ENCODE results near the gene LAMC3.

LAMC3 gene

GRCh38 chr9:131043646-131044045 is 34.7 kb downstream of the LAMC3 start:
- peaks cover 2 to 15% (median 14%) of the 10 kb centered on the region in 4 experiments for H3K4me1 ChIP-seq (ENCODE audit: control extremely low read depth in 1 of 4, control insufficient read depth in 4 of 4, insufficient read depth in 4 of 4, low read length in 3 of 4)
- H3K27me3 ChIP-seq (replicated peaks in 2 of 5; ENCODE audit: control insufficient read depth in 4 of 5, insufficient read depth in 5 of 5, low read length in 4 of 5): no peaks in the 10 kb centered on the region
- POLR2A ChIA-PET: interaction anchor here (0.6 kb wide), 1 partner anchor 65 kb away, joined by 4 read pairs; no protein-coding TSS in a partner anchor
- H3K4me3 ChIP-seq (ENCODE audit: control insufficient read depth in 1 of 7, extremely low read depth in 1 of 7, insufficient read depth in 4 of 7, low read depth in 2 of 7, low read length in 6 of 7): no peak overlapping the region
- no peak overlapping the region for H3K27ac ChIP-seq (ENCODE audit: insufficient read depth in 1 of 2, low read depth in 1 of 2, low read length in 2 of 2, poor library complexity in 1 of 2, severe bottlenecking in 2 of 2)
- no peak for DNase-seq
- CTCF ChIA-PET: interaction anchor here (0.9 to 2.0 kb wide), 4 partner anchors 24 to 177 kb away, joined by 3 to 10 read pairs (median 4); no protein-coding TSS in a partner anchor
- WGBS (ENCODE audit: insufficient coverage): no CpG with 5 or more reads among the region's 6 CpGs
- no peaks in the 10 kb centered on the region for H3K36me3 ChIP-seq (ENCODE audit: control insufficient read depth in 4 of 4, insufficient read depth in 4 of 4, low read length in 3 of 4)
- H3K9me3 ChIP-seq (ENCODE audit: control extremely low read depth in 1 of 5, control insufficient read depth in 4 of 5, insufficient read depth in 2 of 5, low read depth in 1 of 5, low read length in 4 of 5): no peaks in the 10 kb centered on the region

GRCh38 chr9:131045300-131046092 is 36.5 kb downstream of the LAMC3 start:
- CTCF ChIA-PET: interaction anchor here (0.8 to 2.5 kb wide), 20 partner anchors 8 to 992 kb away, joined by 3 to 19 read pairs (median 5); no protein-coding TSS in a partner anchor
- Histone ChIP-seq H3K36me3 (ENCODE audit: control insufficient read depth in 4 of 4, insufficient read depth in 4 of 4, low read length in 3 of 4) (no peaks in the 10 kb centered on the region), H3K9me3 (ENCODE audit: control extremely low read depth in 1 of 5, control insufficient read depth in 4 of 5, insufficient read depth in 2 of 5, low read depth in 1 of 5, low read length in 4 of 5) (no peaks in the 10 kb centered on the region), H3K27me3 (replicated peaks in 2 of 5; ENCODE audit: control insufficient read depth in 4 of 5, insufficient read depth in 5 of 5, low read length in 4 of 5) (no peaks in the 10 kb centered on the region), H3K4me3 (ENCODE audit: control insufficient read depth in 1 of 7, extremely low read depth in 1 of 7, insufficient read depth in 4 of 7, low read depth in 2 of 7, low read length in 6 of 7) (no peak overlapping the region), H3K4me1 (ENCODE audit: control extremely low read depth in 1 of 4, control insufficient read depth in 4 of 4, insufficient read depth in 4 of 4, low read length in 3 of 4) (peaks cover 2 to 18% (median 16%) of the 10 kb centered on the region in 4 experiments), H3K27ac (ENCODE audit: insufficient read depth in 1 of 2, low read depth in 1 of 2, low read length in 2 of 2, poor library complexity in 1 of 2, severe bottlenecking in 2 of 2) (no peak overlapping the region)
- 75% methylated on average over 11 of the region's 16 CpGs for WGBS (ENCODE audit: insufficient coverage)
- POLR2A ChIA-PET: no interaction called here
- DNase-seq: peak in 2 of 3 donors; percentile 30 to 47

- POLR2A ChIA-PET: no interaction called here
- CTCF ChIA-PET: interaction anchor here (0.7 to 2.5 kb wide), 28 partner anchors 8 to 991 kb away, joined by 3 to 19 read pairs (median 4); partner anchors contain the start of gene LAMC3
- Histone ChIP-seq H3K4me3 (ENCODE audit: control insufficient read depth in 1 of 7, extremely low read depth in 1 of 7, insufficient read depth in 4 of 7, low read depth in 2 of 7, low read length in 6 of 7) (no peak overlapping the region), H3K36me3 (ENCODE audit: control insufficient read depth in 4 of 4, insufficient read depth in 4 of 4, low read length in 3 of 4) (no peaks in the 10 kb centered on the region), H3K4me1 (ENCODE audit: control extremely low read depth in 1 of 4, control insufficient read depth in 4 of 4, insufficient read depth in 4 of 4, low read length in 3 of 4) (peaks cover 2 to 18% (median 16%) of the 10 kb centered on the region in 4 experiments), H3K27ac (ENCODE audit: insufficient read depth in 1 of 2, low read depth in 1 of 2, low read length in 2 of 2, poor library complexity in 1 of 2, severe bottlenecking in 2 of 2) (no peak overlapping the region), H3K27me3 (replicated peaks in 2 of 5; ENCODE audit: control insufficient read depth in 4 of 5, insufficient read depth in 5 of 5, low read length in 4 of 5) (no peaks in the 10 kb centered on the region), H3K9me3 (ENCODE audit: control extremely low read depth in 1 of 5, control insufficient read depth in 4 of 5, insufficient read depth in 2 of 5, low read depth in 1 of 5, low read length in 4 of 5) (no peaks in the 10 kb centered on the region)
- DNase-seq: peak in 1 of 3 donors; percentile 12
- WGBS (ENCODE audit: insufficient coverage): 97% methylated on average over 3 of the region's 3 CpGs
Observed at GRCh38 chr9:131046093-131046380, 37.1 kb downstream of the LAMC3 start.

- POLR2A ChIA-PET: no interaction called here
- Histone ChIP-seq H3K27me3 (replicated peaks in 2 of 5; ENCODE audit: control insufficient read depth in 4 of 5, insufficient read depth in 5 of 5, low read length in 4 of 5) (no peaks in the 10 kb centered on the region), H3K4me3 (ENCODE audit: control insufficient read depth in 1 of 7, extremely low read depth in 1 of 7, insufficient read depth in 4 of 7, low read depth in 2 of 7, low read length in 6 of 7) (peak overlapping the region in 3 of 7 experiments; percentile 43 to 54 (median 52)), H3K27ac (ENCODE audit: insufficient read depth in 1 of 2, low read depth in 1 of 2, low read length in 2 of 2, poor library complexity in 1 of 2, severe bottlenecking in 2 of 2) (no peak overlapping the region), H3K4me1 (ENCODE audit: control extremely low read depth in 1 of 4, control insufficient read depth in 4 of 4, insufficient read depth in 4 of 4, low read length in 3 of 4) (peaks cover 2 to 18% (median 16%) of the 10 kb centered on the region in 4 experiments), H3K36me3 (ENCODE audit: control insufficient read depth in 4 of 4, insufficient read depth in 4 of 4, low read length in 3 of 4) (no peaks in the 10 kb centered on the region), H3K9me3 (ENCODE audit: control extremely low read depth in 1 of 5, control insufficient read depth in 4 of 5, insufficient read depth in 2 of 5, low read depth in 1 of 5, low read length in 4 of 5) (no peaks in the 10 kb centered on the region)
- 13% methylated on average over 30 of the region's 35 CpGs for WGBS (ENCODE audit: insufficient coverage)
- CTCF ChIA-PET: interaction anchor here (0.7 to 2.5 kb wide), 28 partner anchors 8 to 990 kb away, joined by 3 to 19 read pairs (median 4); partner anchors contain the start of gene LAMC3
- peak; percentile 70 to 85 (median 82) for DNase-seq
Observed at GRCh38 chr9:131046581-131047202, 37.7 kb downstream of the LAMC3 start.

- H3K36me3 ChIP-seq (ENCODE audit: control insufficient read depth in 4 of 4, insufficient read depth in 4 of 4, low read length in 3 of 4): no peaks in the 10 kb centered on the region
- H3K4me3 ChIP-seq (ENCODE audit: control insufficient read depth in 1 of 7, extremely low read depth in 1 of 7, insufficient read depth in 4 of 7, low read depth in 2 of 7, low read length in 6 of 7): no peak overlapping the region
- WGBS (ENCODE audit: insufficient coverage): 71% methylated on average over 4 of the region's 6 CpGs
- H3K27ac ChIP-seq (ENCODE audit: insufficient read depth in 1 of 2, low read depth in 1 of 2, low read length in 2 of 2, poor library complexity in 1 of 2, severe bottlenecking in 2 of 2): no peak overlapping the region
- no peak for DNase-seq
- H3K9me3 ChIP-seq (ENCODE audit: control extremely low read depth in 1 of 5, control insufficient read depth in 4 of 5, insufficient read depth in 2 of 5, low read depth in 1 of 5, low read length in 4 of 5): no peaks in the 10 kb centered on the region
- CTCF ChIA-PET: interaction anchor here (1.2 to 2.5 kb wide), 5 partner anchors 11 to 182 kb away, joined by 3 to 11 read pairs (median 10); no protein-coding TSS in a partner anchor
- no peaks in the 10 kb centered on the region for H3K27me3 ChIP-seq (replicated peaks in 2 of 5; ENCODE audit: control insufficient read depth in 4 of 5, insufficient read depth in 5 of 5, low read length in 4 of 5)
- POLR2A ChIA-PET: no interaction called here
- peaks cover under 1 to 10% (median 8%) of the 10 kb centered on the region in 4 experiments for H3K4me1 ChIP-seq (ENCODE audit: control extremely low read depth in 1 of 4, control insufficient read depth in 4 of 4, insufficient read depth in 4 of 4, low read length in 3 of 4)
Observed at GRCh38 chr9:131048332-131048731, 39.4 kb downstream of the LAMC3 start.

- Histone ChIP-seq H3K4me3 (ENCODE audit: control insufficient read depth in 1 of 7, extremely low read depth in 1 of 7, insufficient read depth in 4 of 7, low read depth in 2 of 7, low read length in 6 of 7) (no peak overlapping the region), H3K27me3 (replicated peaks in 2 of 5; ENCODE audit: control insufficient read depth in 4 of 5, insufficient read depth in 5 of 5, low read length in 4 of 5) (no peaks in the 10 kb centered on the region), H3K4me1 (ENCODE audit: control extremely low read depth in 1 of 4, control insufficient read depth in 4 of 4, insufficient read depth in 4 of 4, low read length in 3 of 4) (peaks cover 0 to 8% (median 5%) of the 10 kb centered on the region in 4 experiments), H3K9me3 (ENCODE audit: control extremely low read depth in 1 of 5, control insufficient read depth in 4 of 5, insufficient read depth in 2 of 5, low read depth in 1 of 5, low read length in 4 of 5) (no peaks in the 10 kb centered on the region), H3K27ac (ENCODE audit: insufficient read depth in 1 of 2, low read depth in 1 of 2, low read length in 2 of 2, poor library complexity in 1 of 2, severe bottlenecking in 2 of 2) (no peak overlapping the region), H3K36me3 (ENCODE audit: control insufficient read depth in 4 of 4, insufficient read depth in 4 of 4, low read length in 3 of 4) (no peaks in the 10 kb centered on the region)
- CTCF ChIA-PET: interaction anchor here (0.7 to 1.8 kb wide), 5 partner anchors 11 to 347 kb away, joined by 3 to 10 read pairs (median 10); no protein-coding TSS in a partner anchor
- no peak for DNase-seq
- 94% methylated on average over 8 of the region's 8 CpGs for WGBS (ENCODE audit: insufficient coverage)
- POLR2A ChIA-PET: no interaction called here
Observed at GRCh38 chr9:131048820-131049219, 39.8 kb downstream of the LAMC3 start.

All from common myeloid progenitor, CD34-positive (primary cell).